NCI-H446 treated with DMSO at 0.1 percent for 48 hours (cell line): ENCODE data around the gene NDC1.
"Not testable (repeated sequence)": the region's sequence is repeated elsewhere in the genome, so short reads cannot be mapped to it uniquely, and the experiment has no call there.

Source experiments
- DNase-seq: peaks from one replicate; lab custom pipeline; 2025; lab: John Stamatoyannopoulos, UW

The NDC1 gene

GRCh38 chr1:53837924-53838653 lies at the start of gene NDC1:
NDC1 (minus strand) TSS chr1:53838296; CDS start chr1:53838261, 35 bp downstream.
- peak; percentile 98 for DNase-seq

GRCh38 chr1:53883600-53883999 lies 45.5 kb upstream of the NDC1 start:
- not testable (repeated sequence) for DNase-seq

GRCh38 chr1:53881853-53882252 lies 43.8 kb upstream of the NDC1 start:
- DNase-seq = not testable (repeated sequence)

- DNase-seq = peak; percentile 24
These were observed 40.5 kb upstream of the NDC1 start for GRCh38 chr1:53878492-53879105.

- not testable (repeated sequence) for DNase-seq
These were observed 37.1 kb upstream of the NDC1 start for GRCh38 chr1:53875150-53875549.

GRCh38 chr1:53871773-53872484 lies 33.8 kb upstream of the NDC1 start:
- no peak for DNase-seq

GRCh38 chr1:53871221-53871620 lies 33.1 kb upstream of the NDC1 start:
- peak; percentile 63 for DNase-seq

- DNase-seq = no peak
These were observed 31.5 kb upstream of the NDC1 start for GRCh38 chr1:53869454-53870117.

GRCh38 chr1:53868565-53868964 lies 30.5 kb upstream of the NDC1 start:
- DNase-seq = no peak

- peak; percentile 51 for DNase-seq
These were observed 24.4 kb upstream of the NDC1 start for GRCh38 chr1:53862507-53862906.

- peak; percentile 54 for DNase-seq
These were observed 22.9 kb upstream of the NDC1 start for GRCh38 chr1:53860967-53861411.

GRCh38 chr1:53851571-53852285 lies 13.6 kb upstream of the NDC1 start:
- DNase-seq = peak; percentile 25

- no peak for DNase-seq
These were observed 12.1 kb upstream of the NDC1 start for GRCh38 chr1:53850082-53850673.

- no peak for DNase-seq
These were observed 9.9 kb upstream of the NDC1 start for GRCh38 chr1:53847980-53848379.

- DNase-seq = no peak
These were observed 4.3 kb upstream of the NDC1 start for GRCh38 chr1:53842347-53842746.

- no peak for DNase-seq
These were observed 518 bp upstream of the NDC1 start for GRCh38 chr1:53838654-53838974.

GRCh38 chr1:53837646-53837923 lies 511 bp downstream of the NDC1 start:
- no peak for DNase-seq

GRCh38 chr1:53835491-53835890 lies 2.6 kb downstream of the NDC1 start:
- no peak for DNase-seq

GRCh38 chr1:53834776-53835175 lies 3.3 kb downstream of the NDC1 start:
- no peak for DNase-seq

GRCh38 chr1:53833393-53833792 lies 4.7 kb downstream of the NDC1 start:
- DNase-seq = no peak

GRCh38 chr1:53826367-53826766 lies 11.7 kb downstream of the NDC1 start:
- DNase-seq = no peak

- DNase-seq = no peak
These were observed 12.8 kb downstream of the NDC1 start for GRCh38 chr1:53825306-53825705.
